ENCODE data around the gene YWHAH. TPM values are rescaled to one million over a fixed set of nuclear protein-coding genes. Genes with fewer than 3 reads are reported as not detected.

YWHAH gene
- total and polyA plus RNA-seq, 2 donors (not counting 1 experiment from before 2014, with no cell fraction given) = 32.6 to 51.1 TPM

DNA sequence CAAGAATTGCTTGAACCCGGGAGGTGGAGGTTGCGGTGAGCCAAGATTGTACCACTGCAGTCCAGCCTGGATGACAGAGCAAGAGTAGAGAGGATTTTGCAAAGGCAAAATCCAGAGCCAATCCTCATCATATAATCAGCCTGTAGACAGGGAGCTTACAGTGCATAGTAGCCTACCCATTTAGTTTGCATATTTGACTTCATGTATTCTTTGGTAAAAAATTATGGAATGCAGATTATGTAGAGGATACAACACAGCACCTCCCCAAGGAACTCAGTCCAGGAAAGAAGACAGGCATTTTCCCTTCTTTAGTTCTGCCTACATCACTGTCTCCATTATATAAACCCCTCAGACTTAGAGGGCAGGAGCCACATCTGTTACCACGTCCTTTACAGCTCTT lies 39.7 kb upstream of the YWHAH start:
- H3K9me3 Mint-ChIP-seq (ENCODE audit: insufficient read depth) = no peaks in the 10 kb centered on the region
- no peak overlapping the region for H2AFZ ChIP-seq (ENCODE audit: insufficient read depth, low read depth, low read length, poor library complexity, severe bottlenecking)
- no peaks in the 10 kb centered on the region for H3K27me3 ChIP-seq (replicated peaks in 1 of 4; ENCODE audit: control extremely low read depth in 1 of 4, control insufficient read depth in 3 of 4, insufficient read depth in 4 of 4, low read length in 3 of 4)
- H3K36me3 ChIP-seq (replicated peaks in 1 of 2; ENCODE audit: control extremely low read depth in 1 of 2, control insufficient read depth in 1 of 2, extremely low read depth in 1 of 2, insufficient read depth in 2 of 2, low read length in 1 of 2) = peaks cover 1 to 54% of the 10 kb centered on the region in 2 experiments
- H3K4me2 ChIP-seq (replicated peaks; ENCODE audit: low read depth, low read length, poor library complexity, severe bottlenecking) = no peak overlapping the region
- H3K79me2 ChIP-seq (ENCODE audit: control insufficient read depth, insufficient read depth, low read length) = no peaks in the 10 kb centered on the region
- ChIA-PET POLR2A (no interaction called here), CTCF (no interaction called here)
- no peaks in the 10 kb centered on the region for H4K20me1 ChIP-seq (ENCODE audit: control insufficient read depth, insufficient read depth, low read length, poor library complexity, severe bottlenecking)
- no peaks in the 10 kb centered on the region for H3K4me1 Mint-ChIP-seq
- no peak for TF ChIP-seq EZH2 (IDR thresholded peaks at IDR 0.05; ENCODE audit: borderline replicate concordance, insufficient read depth, low read depth, low read length, poor library complexity, severe bottlenecking)
- TF ChIP-seq, protein P1, sequence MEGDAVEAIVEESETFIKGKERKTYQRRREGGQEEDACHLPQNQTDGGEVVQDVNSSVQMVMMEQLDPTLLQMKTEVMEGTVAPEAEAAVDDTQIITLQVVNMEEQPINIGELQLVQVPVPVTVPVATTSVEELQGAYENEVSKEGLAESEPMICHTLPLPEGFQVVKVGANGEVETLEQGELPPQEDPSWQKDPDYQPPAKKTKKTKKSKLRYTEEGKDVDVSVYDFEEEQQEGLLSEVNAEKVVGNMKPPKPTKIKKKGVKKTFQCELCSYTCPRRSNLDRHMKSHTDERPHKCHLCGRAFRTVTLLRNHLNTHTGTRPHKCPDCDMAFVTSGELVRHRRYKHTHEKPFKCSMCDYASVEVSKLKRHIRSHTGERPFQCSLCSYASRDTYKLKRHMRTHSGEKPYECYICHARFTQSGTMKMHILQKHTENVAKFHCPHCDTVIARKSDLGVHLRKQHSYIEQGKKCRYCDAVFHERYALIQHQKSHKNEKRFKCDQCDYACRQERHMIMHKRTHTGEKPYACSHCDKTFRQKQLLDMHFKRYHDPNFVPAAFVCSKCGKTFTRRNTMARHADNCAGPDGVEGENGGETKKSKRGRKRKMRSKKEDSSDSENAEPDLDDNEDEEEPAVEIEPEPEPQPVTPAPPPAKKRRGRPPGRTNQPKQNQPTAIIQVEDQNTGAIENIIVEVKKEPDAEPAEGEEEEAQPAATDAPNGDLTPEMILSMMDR (IDR thresholded peaks at IDR 0.05) = no peak
- H3K4me1 ChIP-seq (ENCODE audit: control insufficient read depth in 2 of 2, insufficient read depth in 2 of 2, low read length in 2 of 2) = no peaks in the 10 kb centered on the region
- intact Hi-C loops (cut with micrococcal nuclease) = no loop called here
- no peaks in the 10 kb centered on the region for H3K27me3 Mint-ChIP-seq
- no peak overlapping the region for H3K27ac ChIP-seq (ENCODE audit: low read length in 2 of 2)
- DNase-seq (no peak), ATAC-seq (ENCODE audit: low read depth) (no peak)
- H3K4me3 ChIP-seq (ENCODE audit: control extremely low read depth in 1 of 5, extremely low read depth in 1 of 5, insufficient read depth in 1 of 5, low read depth in 2 of 5, low read length in 4 of 5) = no peak overlapping the region
- no peak overlapping the region for H3K27ac Mint-ChIP-seq
- no peaks in the 10 kb centered on the region for H3K9me3 ChIP-seq (ENCODE audit: control extremely low read depth in 1 of 3, control insufficient read depth in 2 of 3, insufficient read depth in 1 of 3, low read length in 2 of 3)
- WGBS (ENCODE audit: insufficient coverage) = 86% methylated on average over 2 of the region's 3 CpGs
- H3K4me3 Mint-ChIP-seq = no peak overlapping the region
- no peak overlapping the region for H3K9ac ChIP-seq (ENCODE audit: low read length)

DNA sequence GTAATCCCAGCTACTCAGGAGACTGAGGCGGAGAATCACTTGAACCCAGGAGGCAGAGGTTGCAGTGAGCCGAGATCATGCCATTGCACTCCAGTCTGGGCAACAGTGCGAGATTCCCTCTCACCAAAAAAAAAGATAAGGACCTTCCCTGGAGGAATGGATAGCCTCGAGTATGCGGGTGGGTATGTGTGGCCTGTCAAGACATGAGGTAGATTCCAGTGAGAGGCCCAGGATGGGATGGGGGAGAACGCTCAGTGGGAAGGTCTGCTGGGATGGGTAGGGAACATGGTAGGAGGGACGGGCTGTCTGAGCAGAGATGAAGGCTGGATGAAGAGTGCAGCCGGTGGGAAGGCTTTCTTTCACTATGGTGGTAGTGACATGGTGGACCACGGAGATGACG lies 39.0 kb upstream of the YWHAH start:
- H3K27me3 Mint-ChIP-seq = no peaks in the 10 kb centered on the region
- no peak for ATAC-seq (ENCODE audit: low read depth)
- no peak for TF ChIP-seq EZH2 (IDR thresholded peaks at IDR 0.05; ENCODE audit: borderline replicate concordance, insufficient read depth, low read depth, low read length, poor library complexity, severe bottlenecking)
- TF ChIP-seq, protein P1 (IDR thresholded peaks at IDR 0.05) = no peak
- over 99% methylated on average over 8 of the region's 10 CpGs for WGBS (ENCODE audit: insufficient coverage)
- no peaks in the 10 kb centered on the region for H3K9me3 Mint-ChIP-seq (ENCODE audit: insufficient read depth)
- no peaks in the 10 kb centered on the region for H3K27me3 ChIP-seq (replicated peaks in 1 of 4; ENCODE audit: control extremely low read depth in 1 of 4, control insufficient read depth in 3 of 4, insufficient read depth in 4 of 4, low read length in 3 of 4)
- CTCF ChIA-PET = no interaction called here
- POLR2A ChIA-PET = no interaction called here
- H3K79me2 ChIP-seq (ENCODE audit: control insufficient read depth, insufficient read depth, low read length) = no peaks in the 10 kb centered on the region
- H3K4me1 ChIP-seq (ENCODE audit: control insufficient read depth in 2 of 2, insufficient read depth in 2 of 2, low read length in 2 of 2) = no peaks in the 10 kb centered on the region
- H3K27ac ChIP-seq (ENCODE audit: low read length in 2 of 2) = no peak overlapping the region
- no peaks in the 10 kb centered on the region for H3K9me3 ChIP-seq (ENCODE audit: control extremely low read depth in 1 of 3, control insufficient read depth in 2 of 3, insufficient read depth in 1 of 3, low read length in 2 of 3)
- H3K4me3 ChIP-seq (ENCODE audit: control extremely low read depth in 1 of 5, extremely low read depth in 1 of 5, insufficient read depth in 1 of 5, low read depth in 2 of 5, low read length in 4 of 5) = no peak overlapping the region
- H3K4me3 Mint-ChIP-seq = no peak overlapping the region
- H2AFZ ChIP-seq (ENCODE audit: insufficient read depth, low read depth, low read length, poor library complexity, severe bottlenecking) = no peak overlapping the region
- no peak overlapping the region for H3K9ac ChIP-seq (ENCODE audit: low read length)
- no peak overlapping the region for H3K4me2 ChIP-seq (replicated peaks; ENCODE audit: low read depth, low read length, poor library complexity, severe bottlenecking)
- H3K4me1 Mint-ChIP-seq = no peaks in the 10 kb centered on the region
- peaks cover 1 to 55% of the 10 kb centered on the region in 2 experiments for H3K36me3 ChIP-seq (replicated peaks in 1 of 2; ENCODE audit: control extremely low read depth in 1 of 2, control insufficient read depth in 1 of 2, extremely low read depth in 1 of 2, insufficient read depth in 2 of 2, low read length in 1 of 2)
- H4K20me1 ChIP-seq (ENCODE audit: control insufficient read depth, insufficient read depth, low read length, poor library complexity, severe bottlenecking) = no peaks in the 10 kb centered on the region
- H3K27ac Mint-ChIP-seq = no peak overlapping the region
- DNase-seq = no peak
- intact Hi-C loops (cut with micrococcal nuclease) = no loop called here
